ENCODE results near the gene SPATA12. TPM values are rescaled to one million over a fixed set of nuclear protein-coding genes. Genes with fewer than 3 reads are reported as not detected.
A peak's percentile ranks its signal among the peaks of the same experiment; 100 is the strongest.

Gene SPATA12
- total RNA-seq, 1 donor from 2014 or later = 0.38 TPM

- no peak overlapping the region for H3K27ac ChIP-seq
- H3K9me3 ChIP-seq = no peaks in the 10 kb centered on the region
- no peak for TF ChIP-seq CTCF (IDR thresholded peaks at IDR 0.05)
- ATAC-seq (peak; percentile 62), DNase-seq (no peak)
- intact Hi-C loops (cut with DNase I) = no loop called here
- no peaks in the 10 kb centered on the region for H3K36me3 ChIP-seq
- peaks cover 6% of the 10 kb centered on the region for H3K4me1 ChIP-seq
- H3K27me3 ChIP-seq = no peaks in the 10 kb centered on the region
- H3K4me3 ChIP-seq = no peak overlapping the region
These were observed 43.0 kb upstream of the SPATA12 start for GRCh38 chr3:57017459-57017845.

DNA sequence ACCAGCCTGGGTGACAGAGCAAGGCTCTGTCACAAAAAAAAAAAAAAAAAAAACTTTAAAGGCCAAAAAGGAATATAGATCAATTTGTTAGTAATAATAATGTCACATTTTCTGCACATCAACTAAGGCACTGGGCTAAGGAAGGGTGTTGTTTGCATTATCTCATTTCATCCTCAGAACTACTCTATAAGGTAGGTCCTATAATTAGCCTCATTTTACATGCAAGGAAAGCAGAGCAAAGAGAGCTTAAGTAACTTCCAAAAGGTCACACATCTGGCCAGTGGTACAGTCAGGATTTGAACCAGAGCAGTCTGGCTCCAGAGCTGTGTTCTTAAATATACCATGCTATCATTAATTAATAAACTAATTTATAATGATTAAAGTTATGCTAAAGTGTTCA lies 42.2 kb upstream of the SPATA12 start:
- no peaks in the 10 kb centered on the region for H3K27me3 ChIP-seq
- no peak for TF ChIP-seq CTCF (IDR thresholded peaks at IDR 0.05)
- no peaks in the 10 kb centered on the region for H3K36me3 ChIP-seq
- no peak overlapping the region for H3K4me3 ChIP-seq
- H3K4me1 ChIP-seq = peaks cover 6% of the 10 kb centered on the region
- no peak overlapping the region for H3K27ac ChIP-seq
- ATAC-seq (no peak), DNase-seq (no peak)
- no peaks in the 10 kb centered on the region for H3K9me3 ChIP-seq
- intact Hi-C loops (cut with DNase I) = no loop called here

DNA sequence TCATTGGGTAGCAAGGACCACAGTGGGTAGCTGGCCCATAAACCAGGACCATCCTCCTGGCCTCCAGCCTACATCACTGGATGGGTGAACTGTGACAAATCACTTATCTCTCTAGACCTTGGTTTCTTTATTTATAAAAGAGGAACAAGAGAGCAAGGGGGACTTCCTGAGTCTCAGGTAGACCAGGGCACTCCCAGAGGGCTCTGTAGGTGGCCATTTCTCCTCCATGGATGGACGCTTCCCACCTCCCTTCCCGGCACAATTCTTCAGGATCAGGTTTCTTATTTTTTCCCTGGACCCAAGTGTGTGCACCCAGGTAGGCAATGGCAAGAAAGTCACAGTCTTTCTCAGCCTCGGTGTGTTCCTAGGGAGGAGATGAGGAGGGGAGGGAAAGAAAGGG lies 41.4 kb upstream of the SPATA12 start:
- ATAC-seq = no peak
- H3K36me3 ChIP-seq = no peaks in the 10 kb centered on the region
- intact Hi-C loops (cut with DNase I) = no loop called here

GRCh38 chr3:57025237-57025636 lies 35.2 kb upstream of the SPATA12 start:
- Histone ChIP-seq H3K27me3 (no peaks in the 10 kb centered on the region), H3K9me3 (no peaks in the 10 kb centered on the region), H3K4me3 (no peak overlapping the region), H3K27ac (no peak overlapping the region), H3K36me3 (no peaks in the 10 kb centered on the region), H3K4me1 (no peaks in the 10 kb centered on the region)
- intact Hi-C loops (cut with DNase I) = no loop called here
- TF ChIP-seq CTCF (IDR thresholded peaks at IDR 0.05) = no peak
- ATAC-seq (peak; percentile 85), DNase-seq (no peak)

More for the DNA sequence above, 41.4 kb upstream of the SPATA12 start:
- no peaks in the 10 kb centered on the region for H3K27me3 ChIP-seq
- no peak overlapping the region for H3K4me3 ChIP-seq
- no peak for DNase-seq
- TF ChIP-seq CTCF (IDR thresholded peaks at IDR 0.05) = no peak
- peaks cover 6% of the 10 kb centered on the region for H3K4me1 ChIP-seq
- H3K27ac ChIP-seq = no peak overlapping the region
- no peaks in the 10 kb centered on the region for H3K9me3 ChIP-seq

DNA sequence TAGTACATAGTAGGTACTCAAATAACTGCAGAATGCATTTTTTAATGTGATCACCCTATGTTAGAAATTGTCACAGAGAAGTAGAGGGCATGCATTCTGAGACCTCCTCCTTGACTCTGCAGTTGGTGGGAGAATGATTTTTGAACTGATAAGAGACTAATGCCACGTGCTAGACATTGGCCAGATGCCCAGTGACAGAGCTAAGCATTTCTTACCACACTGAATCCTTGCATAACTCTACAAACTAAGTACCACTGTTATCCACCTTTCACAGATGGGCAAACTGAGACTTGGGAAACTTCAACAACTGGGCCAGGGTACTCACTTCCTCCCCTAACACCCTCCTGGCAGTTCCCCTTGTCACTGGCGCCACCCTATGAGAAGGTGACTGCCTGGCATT lies 33.5 kb upstream of the SPATA12 start:
- ATAC-seq (no peak), DNase-seq (no peak)
- Histone ChIP-seq H3K4me1 (no peaks in the 10 kb centered on the region), H3K27ac (no peak overlapping the region), H3K9me3 (no peaks in the 10 kb centered on the region), H3K4me3 (no peak overlapping the region), H3K27me3 (no peaks in the 10 kb centered on the region), H3K36me3 (no peaks in the 10 kb centered on the region)
- TF ChIP-seq CTCF (IDR thresholded peaks at IDR 0.05) = no peak
- intact Hi-C loops (cut with DNase I) = no loop called here

DNA sequence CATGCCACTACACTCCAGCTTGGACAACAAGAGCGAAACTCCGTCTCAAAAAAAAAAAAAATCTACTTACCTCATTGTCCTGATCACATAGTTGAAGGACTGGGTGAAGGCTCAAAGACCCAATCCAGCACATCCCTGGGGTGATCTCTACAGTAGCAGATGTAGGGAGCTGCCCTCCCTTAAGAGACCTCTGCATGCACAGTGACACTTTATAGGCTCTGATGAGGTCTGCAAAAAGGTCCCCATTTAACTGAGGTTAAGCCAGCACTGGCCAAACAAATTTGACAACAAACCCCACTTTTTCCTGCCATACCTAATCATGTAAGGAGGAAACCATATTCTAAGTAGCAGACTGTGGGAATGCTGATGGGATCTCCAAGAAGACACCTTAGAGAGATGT lies 31.1 kb upstream of the SPATA12 start:
- TF ChIP-seq CTCF (IDR thresholded peaks at IDR 0.05) = no peak
- Histone ChIP-seq H3K27ac (no peak overlapping the region), H3K4me1 (no peaks in the 10 kb centered on the region), H3K4me3 (no peak overlapping the region), H3K36me3 (no peaks in the 10 kb centered on the region), H3K9me3 (no peaks in the 10 kb centered on the region), H3K27me3 (no peaks in the 10 kb centered on the region)
- DNase-seq = no peak
- intact Hi-C loops (cut with DNase I) = no loop called here
- no peak for ATAC-seq
